Ascending aorta (tissue), 2 donors: Measurements from ENCODE around the gene MFAP4. TPM values are rescaled to one million over a fixed set of nuclear protein-coding genes. Genes with fewer than 3 reads are reported as not detected.
A peak's percentile ranks its signal among the peaks of the same experiment; 100 is the strongest.

ENCODE experiments used
- DNase-seq, 2 donors: peaks; one replicate each; pipeline ENCODE4 v3.0.0-alpha.2; 2019; ENCODE audit warnings: low spot score in 2 of 2
- H3K27ac ChIP-seq, 2 donors: fragments of 200-600 bp; sonication (generic); one replicate each; pipeline ENCODE4 v1.5.1; 2016 to 2017; ENCODE audit warnings: mild to moderate bottlenecking in 1 of 2
- H3K27me3 ChIP-seq: fragments of 200-600 bp; sonication (generic); one replicate; pipeline ENCODE4 v1.5.1; 2017
- H3K36me3 ChIP-seq, 2 donors: fragments of 200-600 bp; sonication (generic); one replicate each; pipeline ENCODE4 v1.5.1; 2016
- H3K4me1 ChIP-seq, 2 donors: fragments of 200-600 bp; sonication (generic); one replicate each; pipeline ENCODE4 v1.5.1; 2016 to 2017; ENCODE audit warnings: mild to moderate bottlenecking in 1 of 2
- H3K4me3 ChIP-seq, 2 donors: fragments of 200-600 bp; sonication (generic); one replicate each; pipeline ENCODE4 v1.5.1; 2016 to 2017; ENCODE audit warnings: mild to moderate bottlenecking in 1 of 2
- H3K9me3 ChIP-seq, 2 donors: fragments of 200-600 bp; sonication (generic); one replicate each; pipeline ENCODE4 v1.5.1; 2016
- intact Hi-C: fragments of 100-400 bp; cut with DNase I; formaldehyde crosslinking; loops from one replicate; pipeline ENCODE4 v1.15.1; 2023
- total RNA-seq: library from RNA; depleted of rRNA; stranded (reverse); fragments of >200 nt; gene quantifications from one replicate; pipeline ENCODE4 v1.1.0, GENCODE V29; 2016
- TF ChIP-seq, protein P1 (sequence below), 3 experiments: fragments of 200-600 bp in 2 of 3; fragments of 450-650 bp in 1 of 3; sonication (generic) in 2 of 3; IDR thresholded peaks; one replicate each; pipeline ENCODE4 v1.5.1; 2016 to 2019; ENCODE audit warnings: antibody characterized with exemption in 3 of 3, mild to moderate bottlenecking in 1 of 3, moderate library complexity in 1 of 3

MFAP4 gene
- 280 TPM for total RNA-seq

DNA sequence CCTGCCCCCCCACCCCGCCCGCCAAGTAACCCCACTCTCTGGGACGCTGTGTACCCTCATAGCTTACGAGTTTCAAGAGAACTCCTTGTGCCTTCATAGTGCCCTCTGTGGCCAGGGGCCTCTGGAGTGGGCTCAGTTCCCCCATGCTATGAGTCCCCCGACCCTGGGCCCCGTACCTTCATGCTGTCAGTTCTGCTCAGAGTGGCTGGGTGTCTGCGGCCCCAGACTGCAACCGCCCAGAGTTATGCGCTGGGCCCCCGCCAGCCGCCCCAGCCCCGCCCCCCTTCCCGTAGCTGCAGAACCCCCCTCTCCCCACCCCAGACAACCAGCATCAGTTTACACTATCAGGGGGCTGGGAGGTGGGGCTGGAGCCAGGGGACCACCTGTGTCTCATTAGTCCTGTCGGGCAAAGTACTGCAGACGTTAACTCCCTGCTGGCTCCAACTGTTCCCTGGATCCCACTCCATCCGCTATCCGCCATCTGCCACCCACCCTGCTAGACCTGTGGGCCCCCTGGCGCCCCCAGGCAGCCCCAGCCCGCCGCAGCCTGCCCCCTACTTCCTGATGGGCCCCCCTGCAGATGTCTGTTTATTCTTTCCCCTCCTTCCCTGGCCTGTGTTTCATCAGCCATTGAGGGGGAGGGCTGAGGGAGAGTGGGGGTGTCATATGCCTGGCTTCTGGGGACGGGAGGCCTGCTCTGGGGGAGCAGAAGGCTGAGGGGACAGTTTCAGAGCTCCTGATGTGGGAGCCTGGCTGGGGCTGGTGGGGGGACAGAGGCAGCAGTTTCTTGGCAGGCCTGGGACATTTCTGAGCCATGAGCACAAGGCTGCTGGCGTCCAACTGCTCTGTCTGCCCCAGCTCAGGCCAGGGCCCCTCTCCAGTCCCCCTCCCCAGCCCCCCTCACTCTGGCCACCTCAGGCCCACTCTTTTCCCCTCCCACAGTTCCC, at the start of gene MFAP4:
Gene MFAP4 (minus strand): TSS at position 217 of the 947 bp plus-strand sequence. CDS start 35 bp downstream, at position 182.
- Histone ChIP-seq H3K27ac (peak within 1 kb of the TSS; percentile 96 to 98), H3K27me3 (no peaks in the 10 kb centered on the region), H3K4me1 (peaks cover 20 to 81% of the 10 kb centered on the region in 2 donors), H3K4me3 (peak within 1 kb of the TSS; percentile 25 to 60), H3K9me3 (no peaks in the 10 kb centered on the region), H3K36me3 (peaks cover 11 to 18% of the 10 kb centered on the region in 2 donors)
- DNase-seq, result peak in 1 of 2 donors; percentile 90
- TF ChIP-seq, protein P1, sequence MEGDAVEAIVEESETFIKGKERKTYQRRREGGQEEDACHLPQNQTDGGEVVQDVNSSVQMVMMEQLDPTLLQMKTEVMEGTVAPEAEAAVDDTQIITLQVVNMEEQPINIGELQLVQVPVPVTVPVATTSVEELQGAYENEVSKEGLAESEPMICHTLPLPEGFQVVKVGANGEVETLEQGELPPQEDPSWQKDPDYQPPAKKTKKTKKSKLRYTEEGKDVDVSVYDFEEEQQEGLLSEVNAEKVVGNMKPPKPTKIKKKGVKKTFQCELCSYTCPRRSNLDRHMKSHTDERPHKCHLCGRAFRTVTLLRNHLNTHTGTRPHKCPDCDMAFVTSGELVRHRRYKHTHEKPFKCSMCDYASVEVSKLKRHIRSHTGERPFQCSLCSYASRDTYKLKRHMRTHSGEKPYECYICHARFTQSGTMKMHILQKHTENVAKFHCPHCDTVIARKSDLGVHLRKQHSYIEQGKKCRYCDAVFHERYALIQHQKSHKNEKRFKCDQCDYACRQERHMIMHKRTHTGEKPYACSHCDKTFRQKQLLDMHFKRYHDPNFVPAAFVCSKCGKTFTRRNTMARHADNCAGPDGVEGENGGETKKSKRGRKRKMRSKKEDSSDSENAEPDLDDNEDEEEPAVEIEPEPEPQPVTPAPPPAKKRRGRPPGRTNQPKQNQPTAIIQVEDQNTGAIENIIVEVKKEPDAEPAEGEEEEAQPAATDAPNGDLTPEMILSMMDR (IDR thresholded peaks at IDR 0.05), result no peak
- intact Hi-C loops, result no loop called here

GRCh38 chr17:19433727-19434340, 46.8 kb upstream of the MFAP4 start:
- Histone ChIP-seq H3K27me3 (no peaks in the 10 kb centered on the region), H3K4me1 (no peaks in the 10 kb centered on the region), H3K9me3 (no peaks in the 10 kb centered on the region), H3K4me3 (no peak overlapping the region), H3K27ac (no peak overlapping the region), H3K36me3 (no peaks in the 10 kb centered on the region)
- TF ChIP-seq, protein P1 (IDR thresholded peaks at IDR 0.05), result no peak
- DNase-seq, result peak in 1 of 2 donors; percentile 13
- intact Hi-C loops, result no loop called here

- DNase-seq, result peak in 1 of 2 donors; percentile 37
- H3K4me1 ChIP-seq, result no peaks in the 10 kb centered on the region
- intact Hi-C loops, result no loop called here
- H3K9me3 ChIP-seq, result no peaks in the 10 kb centered on the region
- no peaks in the 10 kb centered on the region for H3K27me3 ChIP-seq
- no peak overlapping the region for H3K4me3 ChIP-seq
- H3K27ac ChIP-seq, result no peak overlapping the region
- no peaks in the 10 kb centered on the region for H3K36me3 ChIP-seq
- TF ChIP-seq, protein P1 (IDR thresholded peaks at IDR 0.05), result no peak
These were observed 46.3 kb upstream of the MFAP4 start for GRCh38 chr17:19433255-19433654.

- TF ChIP-seq, protein P1 (IDR thresholded peaks at IDR 0.05), result no peak
- H3K36me3 ChIP-seq, result no peaks in the 10 kb centered on the region
- no peaks in the 10 kb centered on the region for H3K9me3 ChIP-seq
- no peak overlapping the region for H3K27ac ChIP-seq
- intact Hi-C loops, result no loop called here
- no peaks in the 10 kb centered on the region for H3K27me3 ChIP-seq
- no peaks in the 10 kb centered on the region for H3K4me1 ChIP-seq
- no peak overlapping the region for H3K4me3 ChIP-seq
- DNase-seq, result peak in 1 of 2 donors; percentile 11
These were observed 44.7 kb upstream of the MFAP4 start for GRCh38 chr17:19431691-19432090.

- DNase-seq, result peak in 1 of 2 donors; percentile 22
- no peaks in the 10 kb centered on the region for H3K36me3 ChIP-seq
- no peak overlapping the region for H3K27ac ChIP-seq
- intact Hi-C loops, result no loop called here
- no peaks in the 10 kb centered on the region for H3K27me3 ChIP-seq
- no peaks in the 10 kb centered on the region for H3K9me3 ChIP-seq
- TF ChIP-seq, protein P1 (IDR thresholded peaks at IDR 0.05), result no peak
- no peaks in the 10 kb centered on the region for H3K4me1 ChIP-seq
- no peak overlapping the region for H3K4me3 ChIP-seq
These were observed 39.6 kb upstream of the MFAP4 start for GRCh38 chr17:19426631-19427030.
